SU-DHL-6 (cell line): Measurements from ENCODE around the gene FNBP1L.

Experiments used
- CTCF ChIP-seq: fragments of 200-600 bp; sonication (generic); IDR thresholded peaks from one replicate; pipeline ENCODE4 v1.5.1; 2017; ENCODE audit warnings: antibody characterized with exemption, mild to moderate bottlenecking, low read length, moderate library complexity; ENCODE audit not compliant: insufficient read depth, poor library complexity, severe bottlenecking
- EZH2phosphoT487 ChIP-seq: fragments of 200-600 bp; sonication (generic), shearing (Covaris generic); conservative IDR thresholded peaks from 2 replicates; pipeline ENCODE4 v1.6.1; 2018; ENCODE audit warnings: mild to moderate bottlenecking, antibody characterized with exemption, low read length, moderate library complexity, mixed read lengths

- no peak for TF ChIP-seq EZH2phosphoT487
- TF ChIP-seq CTCF, result no peak
Measured at GRCh38 chr1:93446837-93447451, 974 bp upstream of the FNBP1L start.
